SK-N-SH treated with all-trans-retinoic acid at 6 μM for 48 hours (cell line): ENCODE data around the gene KDM4C.

Experiments
- ATAC-seq: fragments of 200-7000 bp; cut with Tn5 transposase; 3 replicates; pipeline ENCODE4 v1.9.1; 2020; ENCODE audit warnings: mild to moderate bottlenecking, moderate library complexity
- ARNTL ChIP-seq: fragments of 450-650 bp; formaldehyde crosslinking; IDR thresholded peaks from 2 replicates; pipeline ENCODE4 v1.5.0; 2020; ENCODE audit warnings: low read depth, mild to moderate bottlenecking, moderate library complexity, borderline replicate concordance
- BACH2 ChIP-seq: fragments of 250-450 bp; sonication (Bioruptor Pico); IDR thresholded peaks from 2 replicates; pipeline ENCODE4 v1.9.0; 2021; ENCODE audit warnings: mild to moderate bottlenecking, borderline replicate concordance
- CREB5 ChIP-seq: fragments of 250-450 bp; sonication (Bioruptor Pico); IDR thresholded peaks from 2 replicates; pipeline ENCODE4 v1.5.1; 2020; ENCODE audit warnings: low read depth, mild to moderate bottlenecking, moderate library complexity
- CSDC2 ChIP-seq: fragments of 250-450 bp; sonication (Bioruptor Pico); IDR thresholded peaks from 2 replicates; pipeline ENCODE4 v1.5.0; 2020; ENCODE audit warnings: mild to moderate bottlenecking, moderate library complexity
- CSRNP3 ChIP-seq: fragments of 250-450 bp; sonication (Bioruptor Pico); IDR thresholded peaks from 2 replicates; pipeline ENCODE4 v1.5.1; 2021; ENCODE audit warnings: mild to moderate bottlenecking, moderate library complexity
- ESRRG ChIP-seq: fragments of 250-450 bp; sonication (Bioruptor Pico); IDR thresholded peaks from 2 replicates; pipeline ENCODE4 v1.6.1; 2021; ENCODE audit warnings: mild to moderate bottlenecking
- GLIS3 ChIP-seq: fragments of 250-450 bp; sonication (Bioruptor Pico); IDR thresholded peaks from 2 replicates; pipeline ENCODE4 v1.5.0; 2020; ENCODE audit warnings: mild to moderate bottlenecking, moderate library complexity
- ISL1 ChIP-seq: fragments of 250-450 bp; sonication (Bioruptor Pico); IDR thresholded peaks from 2 replicates; pipeline ENCODE4 v2.1.2; 2022; ENCODE audit warnings: mild to moderate bottlenecking, moderate library complexity
- OSR1 ChIP-seq: fragments of 250-450 bp; sonication (Bioruptor Pico); IDR thresholded peaks from 2 replicates; pipeline ENCODE4 v1.8.0; 2022; ENCODE audit warnings: moderate library complexity, mild to moderate bottlenecking, inconsistent platforms
- PATZ1 ChIP-seq: fragments of 250-450 bp; sonication (Bioruptor Pico); IDR thresholded peaks from 2 replicates; pipeline ENCODE4 v1.8.0; 2020; ENCODE audit warnings: mild to moderate bottlenecking, moderate library complexity, borderline replicate concordance
- POU6F1 ChIP-seq: fragments of 250-450 bp; sonication (Bioruptor Pico); IDR thresholded peaks from 2 replicates; pipeline ENCODE4 v1.8.0; 2021; ENCODE audit warnings: low read depth, mild to moderate bottlenecking, moderate library complexity, borderline replicate concordance
- PPARA ChIP-seq: fragments of 250-450 bp; sonication (Bioruptor Pico); IDR thresholded peaks from 2 replicates; pipeline ENCODE4 v1.5.0; 2020; ENCODE audit warnings: mild to moderate bottlenecking, borderline replicate concordance
- RARB ChIP-seq: fragments of 250-450 bp; sonication (Bioruptor Pico); IDR thresholded peaks from 2 replicates; pipeline ENCODE4 v1.8.0; 2021; ENCODE audit warnings: mild to moderate bottlenecking, moderate library complexity
- SNAI2 ChIP-seq: fragments of 250-450 bp; sonication (Bioruptor Pico); IDR thresholded peaks from 2 replicates; pipeline ENCODE4 v1.5.0; 2020; ENCODE audit warnings: mild to moderate bottlenecking, moderate library complexity
- TCF4 ChIP-seq: fragments of 250-450 bp; sonication (Bioruptor Pico); IDR thresholded peaks from 2 replicates; pipeline ENCODE4 v1.8.0; 2021; ENCODE audit warnings: mild to moderate bottlenecking, moderate library complexity, borderline replicate concordance
- TOX ChIP-seq: fragments of 250-450 bp; sonication (Bioruptor Pico); IDR thresholded peaks from 2 replicates; pipeline ENCODE4 v1.8.0; 2021; ENCODE audit warnings: mild to moderate bottlenecking, moderate library complexity, borderline replicate concordance
- TSHZ2 ChIP-seq: fragments of 250-450 bp; sonication (Bioruptor Pico); IDR thresholded peaks from 2 replicates; pipeline ENCODE4 v1.5.0; 2020; ENCODE audit warnings: mild to moderate bottlenecking, moderate library complexity
- ZC3H10 ChIP-seq: fragments of 250-450 bp; sonication (Bioruptor Pico); IDR thresholded peaks from 2 replicates; pipeline ENCODE4 v1.5.1; 2021; ENCODE audit warnings: mild to moderate bottlenecking, moderate library complexity
- ZFP30 ChIP-seq: fragments of 450-650 bp; formaldehyde crosslinking; IDR thresholded peaks from 2 replicates; pipeline ENCODE4 v1.5.0; 2022; ENCODE audit warnings: mild to moderate bottlenecking, moderate library complexity
- ZNF565 ChIP-seq: fragments of 450-650 bp; formaldehyde crosslinking; conservative IDR thresholded peaks from 2 replicates; pipeline ENCODE4 v1.5.0; 2020; ENCODE audit warnings: low read depth, mild to moderate bottlenecking, moderate library complexity
- ZNF70 ChIP-seq: fragments of 450-650 bp; formaldehyde crosslinking; IDR thresholded peaks from 2 replicates; pipeline ENCODE4 v1.5.0; 2020; ENCODE audit warnings: mild to moderate bottlenecking, moderate library complexity
- ZNF8 ChIP-seq: fragments of 450-650 bp; formaldehyde crosslinking; IDR thresholded peaks from 2 replicates; pipeline ENCODE4 v1.5.0; 2020; ENCODE audit warnings: mild to moderate bottlenecking, moderate library complexity

KDM4C gene

GRCh38 chr9:6793203-6793602 lies 35.4 kb downstream of the KDM4C start:
- no peak for ATAC-seq
- TF ChIP-seq ZNF70 (CRISPR knock-in tag) (no peak), OSR1 (no peak), POU6F1 (CRISPR knock-in tag) (no peak), CREB5 (no peak), TOX (no peak), ESRRG (CRISPR knock-in tag) (no peak), CSDC2 (CRISPR knock-in tag) (no peak), PATZ1 (CRISPR knock-in tag) (no peak), PPARA (CRISPR knock-in tag) (no peak), ISL1 (CRISPR knock-in tag) (no peak), SNAI2 (CRISPR knock-in tag) (no peak), ARNTL (no peak), BACH2 (CRISPR knock-in tag) (no peak), TCF4 (CRISPR knock-in tag) (no peak), RARB (CRISPR knock-in tag) (no peak), GLIS3 (no peak), ZNF8 (CRISPR knock-in tag) (no peak), ZFP30 (no peak)
- TF ChIP-seq, all 23 proteins: peak for 0

- TF ChIP-seq RARB (CRISPR knock-in tag): no peak
- TF ChIP-seq SNAI2 (CRISPR knock-in tag): no peak
- no peak for TF ChIP-seq ZNF565 (CRISPR knock-in tag)
- TF ChIP-seq CREB5: no peak
- TF ChIP-seq ZNF8 (CRISPR knock-in tag): no peak
- no peak for TF ChIP-seq TOX
- no peak for TF ChIP-seq GLIS3
- no peak for TF ChIP-seq ESRRG (CRISPR knock-in tag)
- no peak for TF ChIP-seq CSRNP3
- no peak for TF ChIP-seq ISL1 (CRISPR knock-in tag)
- TF ChIP-seq BACH2 (CRISPR knock-in tag): no peak
- no peak for TF ChIP-seq TSHZ2 (CRISPR knock-in tag)
- TF ChIP-seq ZC3H10: no peak
- no peak for TF ChIP-seq OSR1
- no peak for TF ChIP-seq PPARA (CRISPR knock-in tag)
- TF ChIP-seq CSDC2 (CRISPR knock-in tag): no peak
- no peak for TF ChIP-seq ZNF70 (CRISPR knock-in tag)
- no peak for ATAC-seq
Observed at GRCh38 chr9:6794936-6795335, 37.2 kb downstream of the KDM4C start.
